Measurements from ENCODE around the gene MCCC1.
"Not testable (repeated sequence)": the region's sequence is repeated elsewhere in the genome, so short reads cannot be mapped to it uniquely, and the experiment has no call there.

Gene MCCC1

GRCh38 chr3:183101040-183101439 lies 1.7 kb upstream of the MCCC1 start:
- not testable (repeated sequence) for DNase-seq (ENCODE audit: low read depth)

GRCh38 chr3:183100376-183100775 lies 1.1 kb upstream of the MCCC1 start:
- DNase-seq (ENCODE audit: low read depth) = no peak

DNA sequence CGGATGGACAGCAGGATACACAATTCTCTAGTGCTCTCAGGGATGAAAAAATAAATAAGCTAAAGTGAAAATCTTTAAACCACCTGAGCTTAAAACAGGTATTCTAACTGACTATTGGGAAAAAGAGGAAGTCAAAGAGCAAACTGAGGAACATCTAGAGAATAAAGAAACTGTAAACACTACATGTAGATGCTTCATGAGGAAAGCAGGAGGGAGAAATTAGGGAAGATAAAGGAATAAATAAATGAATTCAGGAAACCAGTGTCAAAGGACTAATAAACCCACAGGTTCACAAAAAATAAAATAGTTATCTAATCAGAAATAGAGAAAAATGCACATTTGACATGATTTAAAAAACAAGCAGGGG lies 525 bp upstream of the MCCC1 start:
- no peak for DNase-seq (ENCODE audit: low read depth)

DNA sequence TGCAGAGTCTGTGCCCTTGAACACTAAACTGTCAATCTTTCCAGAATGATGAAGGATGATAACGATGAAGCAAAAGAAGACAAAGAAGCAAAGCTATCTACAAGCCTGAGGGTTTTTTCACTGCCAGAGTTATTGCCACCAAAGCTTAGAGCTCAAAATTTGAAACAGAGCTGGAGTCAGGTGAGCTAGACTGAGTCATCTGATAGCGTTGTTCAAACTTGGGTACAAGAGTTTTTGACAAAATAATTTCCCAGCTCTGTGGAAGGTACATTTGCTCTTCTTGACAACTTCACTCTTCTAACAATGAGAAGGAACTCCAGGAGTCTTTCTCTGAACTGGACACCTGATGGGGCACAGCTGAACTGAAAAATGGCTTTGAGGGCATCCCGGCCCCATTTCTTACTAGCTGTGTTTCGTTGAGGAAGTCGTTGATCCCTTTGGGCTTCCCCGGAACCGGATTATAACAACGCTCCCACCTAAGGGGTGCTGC lies 715 bp downstream of the MCCC1 start:
- no peak for DNase-seq (ENCODE audit: low read depth)

DNA sequence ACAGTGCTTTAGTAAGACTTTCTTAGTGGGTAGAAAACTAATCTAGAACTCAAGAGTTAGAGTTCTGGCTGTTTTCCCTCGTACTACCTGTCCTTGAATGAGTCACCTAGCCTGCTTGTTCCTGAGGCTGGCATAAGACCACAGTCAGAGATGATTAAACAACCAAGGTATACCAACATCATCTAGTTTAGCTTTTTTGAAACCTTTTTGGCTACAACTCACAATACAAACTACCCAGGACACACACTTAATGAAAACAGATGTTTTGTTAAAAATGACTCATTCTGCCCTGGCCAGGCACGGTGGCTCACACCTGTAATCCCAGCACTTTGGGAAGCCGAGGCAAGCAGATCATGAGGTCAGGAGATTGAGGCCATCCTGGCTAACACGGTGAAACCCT lies 4.6 kb downstream of the MCCC1 start:
- no peak for DNase-seq (ENCODE audit: low read depth)

GRCh38 chr3:183092256-183092655 lies 7.0 kb downstream of the MCCC1 start:
- no peak for DNase-seq (ENCODE audit: low read depth)

GRCh38 chr3:183087184-183087583 lies 12.1 kb downstream of the MCCC1 start:
- DNase-seq (ENCODE audit: low read depth) = no peak

GRCh38 chr3:183085634-183086390 lies 13.5 kb downstream of the MCCC1 start:
- peak; percentile 52 for DNase-seq (ENCODE audit: low read depth)

- no peak for DNase-seq (ENCODE audit: low read depth)
Observed at GRCh38 chr3:183082355-183082915, 16.9 kb downstream of the MCCC1 start.

DNA sequence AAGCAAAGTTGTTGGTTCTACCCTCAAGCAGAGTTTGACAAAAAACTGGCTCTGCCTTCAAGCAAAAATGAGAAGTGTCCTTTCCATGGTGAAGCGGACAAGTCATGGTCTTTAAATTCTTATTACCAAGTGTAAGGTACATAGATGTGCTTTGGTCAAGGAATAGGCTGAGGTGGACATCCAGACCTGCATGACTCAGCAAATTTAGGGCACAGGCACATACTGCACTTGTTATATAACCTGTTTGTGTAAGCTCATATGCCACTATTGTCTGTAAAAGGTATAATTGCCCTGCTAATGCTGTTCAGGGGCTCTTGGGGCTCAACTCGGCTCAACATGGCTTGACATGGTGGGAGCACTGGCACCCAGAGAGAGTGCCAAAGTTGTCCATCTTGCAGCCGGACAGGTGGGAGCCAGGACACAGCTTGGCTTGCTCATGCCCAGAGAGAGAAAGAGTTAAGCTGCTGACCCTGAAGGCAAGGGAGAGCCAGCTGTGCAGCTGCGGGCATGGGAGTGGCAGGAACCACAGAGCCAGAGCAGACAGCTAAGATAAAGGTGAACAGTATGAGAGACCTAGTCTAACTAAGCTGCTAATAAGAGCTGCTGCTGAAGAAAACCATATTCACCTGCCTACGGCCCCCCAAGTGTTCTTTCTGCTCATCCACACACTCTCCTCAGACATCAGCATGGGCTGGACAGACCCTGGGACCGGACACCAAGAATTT lies 17.7 kb downstream of the MCCC1 start:
- DNase-seq (ENCODE audit: low read depth) = no peak

DNA sequence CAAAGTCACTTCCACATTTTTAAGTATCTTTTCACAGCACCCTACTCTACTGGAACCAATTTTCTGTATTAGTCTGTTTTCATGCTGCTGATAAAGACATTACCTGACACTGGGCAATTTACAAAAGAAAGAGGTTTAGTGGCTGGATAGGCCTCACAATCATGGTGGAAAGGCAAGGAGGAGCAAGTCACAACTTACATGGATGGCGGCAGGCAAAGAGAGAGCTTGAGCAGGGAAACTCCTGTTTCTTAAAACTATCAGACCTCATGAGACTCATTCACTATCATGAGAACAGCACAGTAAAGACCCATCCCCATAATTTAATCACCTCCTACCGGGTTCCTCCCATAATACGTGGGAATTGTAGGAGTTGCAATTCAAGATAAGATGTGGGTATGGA lies 18.7 kb downstream of the MCCC1 start:
- DNase-seq (ENCODE audit: low read depth) = no peak

DNA sequence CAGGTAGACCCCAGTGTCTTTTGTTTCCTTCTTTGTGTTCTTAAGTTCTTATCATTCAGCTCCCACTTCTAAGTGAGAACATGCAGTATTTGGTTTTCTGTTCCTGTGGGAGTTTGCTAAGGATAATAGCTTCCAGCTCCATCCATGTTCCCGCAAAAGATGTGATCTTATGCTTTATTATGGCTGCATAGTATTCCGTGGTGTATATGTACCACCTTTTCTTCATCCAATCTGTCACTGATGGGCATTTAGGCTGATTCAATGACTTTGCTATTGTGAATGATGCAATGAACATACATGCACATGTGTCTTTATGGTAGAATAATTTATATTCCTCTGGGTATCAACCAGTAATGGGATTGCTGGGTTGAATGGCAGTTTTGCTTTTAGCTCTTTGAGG lies 24.4 kb downstream of the MCCC1 start:
- DNase-seq (ENCODE audit: low read depth) = no peak

DNA sequence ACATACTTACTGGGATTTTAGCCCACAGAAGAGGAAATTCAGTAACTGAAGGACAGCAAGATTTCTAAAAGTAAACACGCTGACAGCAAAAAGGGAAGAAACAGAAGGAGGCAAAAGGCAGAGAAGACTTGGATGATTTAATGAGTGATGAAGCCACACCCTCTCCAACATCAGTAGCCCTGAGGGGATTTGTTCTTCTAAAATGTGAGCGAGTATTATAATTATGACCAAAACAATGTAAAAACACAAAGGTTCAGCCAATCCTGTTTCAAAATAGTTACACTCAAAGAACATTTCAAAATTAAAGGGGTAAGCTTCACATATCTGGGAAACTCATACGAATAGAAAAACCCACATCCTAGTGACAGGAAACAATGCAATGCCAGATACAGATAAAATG lies 25.0 kb downstream of the MCCC1 start:
- DNase-seq (ENCODE audit: low read depth) = no peak

DNA sequence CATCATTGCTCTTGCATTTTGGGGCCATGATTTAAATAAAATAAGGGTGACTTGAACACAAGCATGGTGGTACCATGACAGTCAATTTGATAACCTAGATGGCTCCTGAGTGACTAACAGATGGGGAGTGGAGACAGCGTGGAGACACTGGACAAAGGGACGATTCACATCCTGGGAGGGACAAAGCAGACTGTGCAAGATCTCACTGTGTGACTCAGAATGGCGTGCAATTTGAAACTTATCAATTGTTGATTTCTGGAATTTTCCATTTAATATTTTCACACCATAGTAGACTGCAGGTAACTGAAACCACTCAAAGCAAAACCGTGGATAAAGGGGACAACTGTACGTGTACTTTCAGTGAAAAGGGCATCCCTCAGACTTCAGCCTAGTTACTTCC lies 25.5 kb downstream of the MCCC1 start:
- DNase-seq (ENCODE audit: low read depth) = no peak

DNA sequence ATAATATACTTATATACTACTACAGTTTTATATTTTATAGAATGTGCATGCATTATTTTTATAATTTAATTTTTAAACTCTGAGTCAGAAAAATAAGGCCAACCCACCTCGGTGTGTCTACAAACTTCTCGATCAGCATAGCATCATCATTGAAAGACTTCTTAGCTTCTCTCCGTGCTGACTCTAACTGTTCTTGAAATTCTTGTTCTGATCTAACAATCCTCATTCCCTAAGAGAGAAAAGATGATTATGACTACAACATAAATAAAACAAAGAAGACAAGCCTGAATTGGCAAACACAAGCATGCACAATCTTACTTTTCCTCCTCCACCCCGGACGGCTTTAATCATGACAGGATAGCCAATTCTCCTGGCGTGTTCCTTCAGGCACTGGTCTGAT lies 28.4 kb downstream of the MCCC1 start:
- DNase-seq (ENCODE audit: low read depth) = no peak

GRCh38 chr3:183069086-183069485 lies 30.2 kb downstream of the MCCC1 start:
- no peak for DNase-seq (ENCODE audit: low read depth)

GRCh38 chr3:183066891-183067290 lies 32.4 kb downstream of the MCCC1 start:
- DNase-seq (ENCODE audit: low read depth) = not testable (repeated sequence)

DNA sequence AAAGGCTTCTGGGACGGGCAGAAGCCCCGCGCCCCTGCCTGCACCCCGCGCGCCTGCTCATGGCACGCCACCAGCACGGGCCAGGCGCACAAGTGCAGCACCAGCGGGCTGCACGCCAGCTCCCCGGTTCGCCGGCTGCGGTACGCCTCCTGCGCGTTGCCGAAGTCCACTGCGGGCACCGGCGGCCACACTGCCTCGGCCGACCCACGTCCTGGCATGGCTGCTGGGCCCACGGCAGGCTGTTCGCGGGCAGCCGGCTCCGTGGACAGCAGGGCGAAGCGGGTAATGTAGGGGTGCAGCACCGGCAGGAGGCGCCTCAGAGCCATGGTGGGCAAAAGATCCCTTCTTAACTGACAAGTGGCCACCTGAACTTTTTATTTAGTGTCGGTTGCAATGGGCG lies 34.8 kb downstream of the MCCC1 start:
- no peak for DNase-seq (ENCODE audit: low read depth)

GRCh38 chr3:183061391-183062172 lies 37.7 kb downstream of the MCCC1 start:
- no peak for DNase-seq (ENCODE audit: low read depth)

GRCh38 chr3:183058351-183058750 lies 40.9 kb downstream of the MCCC1 start:
- DNase-seq (ENCODE audit: low read depth) = no peak

- no peak for DNase-seq (ENCODE audit: low read depth)
Observed at GRCh38 chr3:183050706-183051105, 48.6 kb downstream of the MCCC1 start.

DNA sequence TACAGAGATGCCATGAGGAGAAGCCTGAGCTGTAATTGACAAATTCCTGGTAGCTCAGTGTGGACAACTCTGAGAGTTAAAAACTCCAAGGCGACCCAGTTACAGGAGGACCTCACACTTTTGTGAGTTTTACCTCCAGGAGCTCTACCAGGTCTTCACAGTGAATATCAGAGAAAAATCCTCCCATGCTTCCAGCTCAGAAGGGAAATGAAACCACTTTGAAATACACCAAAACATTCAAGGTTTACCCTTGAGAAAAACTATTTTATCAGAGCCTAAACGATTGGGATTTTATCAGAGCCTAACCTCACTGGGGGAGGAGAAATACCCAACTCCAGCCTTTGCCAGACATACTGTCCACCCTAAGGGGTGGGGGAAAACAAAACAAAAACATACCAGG lies 52.4 kb downstream of the MCCC1 start:
- no peak for DNase-seq (ENCODE audit: low read depth)

Data from non-pigmented ciliary epithelial cell (primary cell).